ENCODE results near the gene KCNT2. TPM values are rescaled to one million over a fixed set of nuclear protein-coding genes. Genes with fewer than 3 reads are reported as not detected.

Gene KCNT2
- total RNA-seq, 4 donors from 2014 or later: 1.6 to 20.9 (median 8.9) TPM

DNA sequence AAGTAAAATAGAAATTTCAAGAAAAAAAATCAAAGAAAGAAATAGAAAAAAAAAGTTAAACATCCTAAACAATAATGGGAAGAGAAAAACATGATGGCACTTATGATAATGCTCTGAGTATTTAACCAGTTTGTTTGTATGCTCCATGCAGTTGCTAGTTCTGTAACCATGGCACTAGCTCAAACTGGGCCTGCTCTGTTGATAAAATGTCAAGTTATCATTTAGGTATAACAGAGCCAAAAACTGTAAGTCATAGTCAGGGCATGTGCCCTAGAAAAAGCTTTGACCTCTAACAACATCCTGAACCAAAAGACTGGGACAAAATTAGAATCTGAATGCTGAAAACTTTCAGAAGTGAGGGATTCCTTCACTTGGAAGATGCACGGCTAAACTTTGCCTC, 148.9 kb downstream of the KCNT2 start:
- peak; percentile 51 for ATAC-seq (ENCODE audit: low FRiP score)
- no peak for DNase-seq (ENCODE audit: low spot score)
- TF ChIP-seq, protein P1, sequence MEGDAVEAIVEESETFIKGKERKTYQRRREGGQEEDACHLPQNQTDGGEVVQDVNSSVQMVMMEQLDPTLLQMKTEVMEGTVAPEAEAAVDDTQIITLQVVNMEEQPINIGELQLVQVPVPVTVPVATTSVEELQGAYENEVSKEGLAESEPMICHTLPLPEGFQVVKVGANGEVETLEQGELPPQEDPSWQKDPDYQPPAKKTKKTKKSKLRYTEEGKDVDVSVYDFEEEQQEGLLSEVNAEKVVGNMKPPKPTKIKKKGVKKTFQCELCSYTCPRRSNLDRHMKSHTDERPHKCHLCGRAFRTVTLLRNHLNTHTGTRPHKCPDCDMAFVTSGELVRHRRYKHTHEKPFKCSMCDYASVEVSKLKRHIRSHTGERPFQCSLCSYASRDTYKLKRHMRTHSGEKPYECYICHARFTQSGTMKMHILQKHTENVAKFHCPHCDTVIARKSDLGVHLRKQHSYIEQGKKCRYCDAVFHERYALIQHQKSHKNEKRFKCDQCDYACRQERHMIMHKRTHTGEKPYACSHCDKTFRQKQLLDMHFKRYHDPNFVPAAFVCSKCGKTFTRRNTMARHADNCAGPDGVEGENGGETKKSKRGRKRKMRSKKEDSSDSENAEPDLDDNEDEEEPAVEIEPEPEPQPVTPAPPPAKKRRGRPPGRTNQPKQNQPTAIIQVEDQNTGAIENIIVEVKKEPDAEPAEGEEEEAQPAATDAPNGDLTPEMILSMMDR (IDR thresholded peaks at IDR 0.05): no peak

DNA sequence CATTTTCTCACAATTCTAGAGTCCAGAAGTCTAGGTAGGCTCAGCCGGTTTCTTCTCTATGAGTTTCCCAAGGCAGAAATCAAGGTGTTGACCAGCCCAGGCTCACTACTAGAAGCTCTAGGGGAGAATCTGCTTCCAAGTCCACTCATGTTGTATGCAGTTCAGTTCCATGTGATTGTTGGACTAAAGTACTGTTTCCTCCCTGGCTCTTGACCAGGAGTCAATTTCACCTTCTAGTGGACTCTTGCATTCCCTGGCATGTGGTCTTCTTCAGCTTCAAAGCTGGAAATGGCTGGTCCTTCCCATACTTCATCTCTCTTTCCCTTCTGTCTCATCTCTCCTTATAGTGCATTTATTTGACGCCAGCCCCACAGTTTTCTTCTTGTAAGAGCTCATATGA, 153.4 kb downstream of the KCNT2 start:
- no peak for DNase-seq (ENCODE audit: low spot score)
- ATAC-seq (ENCODE audit: low FRiP score): no peak
- TF ChIP-seq, protein P1 (IDR thresholded peaks at IDR 0.05): no peak

DNA sequence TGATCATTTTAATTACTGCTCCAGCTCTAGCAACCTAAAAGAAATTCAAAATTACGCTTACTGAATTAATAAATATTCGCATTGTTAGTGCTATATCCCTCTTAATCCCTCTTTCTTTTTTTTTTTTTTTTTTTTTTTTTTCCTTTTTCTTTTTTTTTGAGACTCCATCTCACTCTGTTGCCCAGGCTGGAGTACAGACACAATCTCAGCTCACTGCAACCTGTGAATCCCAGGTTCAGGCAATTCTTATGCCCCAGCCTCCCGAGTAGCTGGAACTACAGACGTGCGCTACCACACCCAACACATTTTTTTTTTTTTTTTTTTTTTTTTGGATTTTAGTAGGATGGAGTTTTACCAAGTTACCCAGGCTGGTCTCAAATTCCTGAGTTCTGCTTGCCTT, 157.1 kb downstream of the KCNT2 start:
- ATAC-seq (ENCODE audit: low FRiP score): no peak
- DNase-seq (ENCODE audit: low spot score): no peak
- TF ChIP-seq, protein P1 (IDR thresholded peaks at IDR 0.05): no peak

DNA sequence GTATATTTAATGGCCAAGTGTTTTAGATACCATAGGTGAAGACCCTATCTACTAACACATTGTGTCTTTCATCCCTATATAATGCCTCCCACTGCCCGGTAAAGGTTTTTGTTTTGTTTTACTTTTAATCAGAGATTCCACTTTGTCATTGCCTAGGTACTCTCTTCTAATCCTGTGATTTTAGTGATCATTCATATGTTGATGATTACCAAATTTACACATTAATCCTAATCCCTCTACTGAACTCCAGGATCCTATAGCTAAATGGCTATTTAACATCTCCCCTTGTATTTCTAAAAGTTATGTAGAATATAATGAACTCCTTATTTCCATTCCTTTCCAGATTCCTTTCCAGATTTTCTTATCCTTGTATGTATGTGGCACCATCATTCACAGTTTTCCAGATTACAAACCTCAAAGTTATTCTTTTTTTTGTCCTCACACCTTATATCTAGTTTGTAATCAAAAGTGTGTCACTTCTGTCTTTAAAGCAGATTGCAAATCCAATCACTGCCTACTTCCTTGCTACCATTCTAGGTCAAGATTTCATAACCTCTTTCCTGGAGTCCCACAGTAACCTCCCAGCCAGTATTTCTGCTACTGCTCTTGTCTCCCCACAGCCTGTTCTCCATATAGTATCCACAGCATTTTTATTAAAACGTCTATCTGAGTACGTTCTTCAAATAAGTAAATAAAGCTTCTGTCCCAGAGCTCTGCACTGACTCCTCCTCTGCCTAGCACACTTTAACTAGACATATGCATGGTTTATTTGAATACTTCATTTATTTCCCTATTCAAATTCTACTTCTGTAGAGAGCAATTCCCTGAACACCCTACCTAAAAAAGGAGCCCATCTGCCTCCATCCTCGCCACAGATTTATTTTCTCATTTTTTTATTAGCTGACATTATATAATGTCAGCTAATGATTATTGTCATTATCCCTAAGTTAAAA, 157.8 kb downstream of the KCNT2 start:
- TF ChIP-seq, protein P1 (IDR thresholded peaks at IDR 0.05): no peak
- ATAC-seq (ENCODE audit: low FRiP score): no peak
- DNase-seq (ENCODE audit: low spot score): no peak

DNA sequence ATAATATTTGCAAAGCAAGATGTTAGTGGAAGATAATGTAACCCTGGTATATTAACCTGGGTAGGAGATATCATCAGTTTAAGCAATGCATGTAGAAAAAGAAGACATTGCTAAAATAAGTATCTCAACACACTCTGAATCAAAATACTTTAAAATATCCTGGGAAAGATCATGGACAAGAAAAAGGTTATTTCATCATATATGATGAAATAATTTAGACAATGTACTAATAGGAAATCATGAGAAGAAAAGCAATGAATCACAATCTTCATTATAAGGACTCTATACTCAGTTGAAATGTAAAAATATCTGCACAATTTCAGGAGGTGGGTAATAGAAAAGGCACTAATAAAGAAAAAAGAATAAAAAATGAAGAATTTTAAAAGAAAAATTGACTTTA, 158.8 kb downstream of the KCNT2 start:
- no peak for DNase-seq (ENCODE audit: low spot score)
- no peak for ATAC-seq (ENCODE audit: low FRiP score)
- TF ChIP-seq, protein P1 (IDR thresholded peaks at IDR 0.05): no peak

DNA sequence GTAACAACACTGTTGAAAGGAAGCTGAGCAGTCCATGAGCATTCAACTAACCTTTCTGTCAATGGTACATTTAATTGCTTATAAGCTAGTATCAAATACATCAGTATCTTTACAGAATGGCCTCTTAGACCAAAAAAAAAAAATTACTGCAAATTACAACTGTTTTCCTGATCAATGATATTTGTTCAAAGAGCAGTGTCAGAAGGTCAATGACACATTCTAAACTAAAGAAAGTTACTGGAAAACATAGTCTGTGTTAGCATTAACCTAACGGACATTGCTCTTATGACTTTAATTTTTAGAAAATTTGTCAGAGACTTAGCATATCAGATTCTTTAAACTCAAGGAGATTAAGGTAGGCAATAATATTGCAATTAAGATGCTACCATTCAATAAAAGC, 162.5 kb downstream of the KCNT2 start:
- TF ChIP-seq, protein P1 (IDR thresholded peaks at IDR 0.05): no peak
- ATAC-seq (ENCODE audit: low FRiP score) (no peak), DNase-seq (ENCODE audit: low spot score) (no peak)

DNA sequence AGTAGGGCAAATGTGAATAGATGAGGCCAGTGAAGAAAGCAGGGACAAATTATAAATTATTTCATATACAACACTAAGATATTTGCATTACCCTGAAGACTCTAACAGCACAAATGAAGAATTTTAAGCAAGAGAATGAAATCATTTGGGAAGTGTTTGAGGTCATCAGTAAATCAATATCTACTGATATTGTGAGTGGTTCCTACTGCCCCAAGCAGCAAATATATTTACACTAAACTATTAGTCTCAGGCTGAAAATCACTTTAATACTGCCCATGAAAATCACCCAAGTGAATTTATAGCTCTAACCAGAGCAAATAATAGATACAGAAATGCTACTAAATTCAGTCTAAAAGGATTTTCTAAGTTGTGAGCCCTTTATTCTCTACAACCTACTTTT, 163.6 kb downstream of the KCNT2 start:
- TF ChIP-seq, protein P1 (IDR thresholded peaks at IDR 0.05): no peak
- no peak for ATAC-seq (ENCODE audit: low FRiP score)
- no peak for DNase-seq (ENCODE audit: low spot score)
